CD4-positive, alpha-beta T cell treated with Interleukin-12 subunit alpha and Interleukin-12 subunit beta, for 1 hour (primary cell): ENCODE measurements around the gene CHMP4B.

ENCODE experiments used
- DNase-seq: peaks from one replicate; pipeline ENCODE4 v3.0.0-alpha.2; 2020

CHMP4B gene

DNA sequence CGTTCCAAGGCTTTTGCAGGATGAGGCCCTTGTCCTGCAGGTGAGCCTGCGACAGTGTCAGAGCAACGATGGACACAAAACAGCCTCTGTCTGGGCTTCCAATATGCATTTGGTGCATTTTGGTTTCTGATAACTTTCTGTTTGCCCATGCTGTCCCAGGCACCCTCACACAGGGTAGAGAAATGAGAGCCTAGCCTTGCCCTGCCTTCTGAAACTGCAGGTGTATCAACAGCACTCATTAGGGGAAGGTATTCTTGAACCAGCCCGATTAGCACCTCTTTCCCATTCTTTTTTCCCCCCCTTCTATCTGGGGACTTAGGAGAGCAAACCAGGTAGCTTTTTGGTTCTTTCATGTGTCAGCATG lies 30.3 kb downstream of the CHMP4B start:
- DNase-seq: no peak

DNA sequence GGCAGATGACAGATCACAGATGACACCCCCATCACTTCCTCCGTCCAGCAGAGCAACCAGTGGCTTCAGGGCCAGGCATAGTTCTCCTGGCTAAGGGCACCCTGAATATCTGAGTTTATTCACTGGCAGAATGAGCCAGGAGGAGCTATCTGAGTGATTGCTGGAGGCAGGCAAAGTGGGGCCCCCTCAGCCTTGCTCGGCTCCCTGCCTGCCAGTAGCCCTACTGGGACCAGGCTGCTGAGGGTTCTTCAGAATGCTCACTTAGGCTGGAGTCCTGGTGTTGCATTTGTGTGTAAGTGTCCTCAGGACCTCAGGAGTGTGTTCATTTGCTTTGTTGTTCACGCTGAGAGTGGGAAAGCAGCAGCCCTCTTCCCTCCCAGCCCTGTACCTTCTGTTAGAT lies 31.2 kb downstream of the CHMP4B start:
- DNase-seq: no peak

GRCh38 chr20:33843050-33843449 lies 31.9 kb downstream of the CHMP4B start:
- no peak for DNase-seq

DNA sequence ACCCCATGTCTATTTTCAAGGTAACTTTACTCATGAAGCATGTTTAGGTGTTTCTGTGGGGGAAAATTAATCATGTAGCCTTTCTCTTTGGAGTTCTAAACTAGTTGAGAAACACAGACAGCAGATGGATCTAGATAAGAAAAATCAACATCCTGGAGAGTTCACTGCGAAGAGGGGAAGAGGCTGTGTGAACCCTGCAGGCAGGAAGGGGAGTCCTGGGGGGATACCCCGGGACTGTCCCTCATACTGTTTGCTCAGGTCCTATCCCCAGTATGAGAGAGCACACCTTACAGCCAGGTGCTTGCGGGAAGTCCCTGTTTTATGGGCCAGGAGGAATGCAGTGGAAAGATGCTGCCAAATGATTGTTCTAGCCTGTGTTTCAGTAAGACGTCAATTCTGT lies 32.7 kb downstream of the CHMP4B start:
- DNase-seq: no peak

DNA sequence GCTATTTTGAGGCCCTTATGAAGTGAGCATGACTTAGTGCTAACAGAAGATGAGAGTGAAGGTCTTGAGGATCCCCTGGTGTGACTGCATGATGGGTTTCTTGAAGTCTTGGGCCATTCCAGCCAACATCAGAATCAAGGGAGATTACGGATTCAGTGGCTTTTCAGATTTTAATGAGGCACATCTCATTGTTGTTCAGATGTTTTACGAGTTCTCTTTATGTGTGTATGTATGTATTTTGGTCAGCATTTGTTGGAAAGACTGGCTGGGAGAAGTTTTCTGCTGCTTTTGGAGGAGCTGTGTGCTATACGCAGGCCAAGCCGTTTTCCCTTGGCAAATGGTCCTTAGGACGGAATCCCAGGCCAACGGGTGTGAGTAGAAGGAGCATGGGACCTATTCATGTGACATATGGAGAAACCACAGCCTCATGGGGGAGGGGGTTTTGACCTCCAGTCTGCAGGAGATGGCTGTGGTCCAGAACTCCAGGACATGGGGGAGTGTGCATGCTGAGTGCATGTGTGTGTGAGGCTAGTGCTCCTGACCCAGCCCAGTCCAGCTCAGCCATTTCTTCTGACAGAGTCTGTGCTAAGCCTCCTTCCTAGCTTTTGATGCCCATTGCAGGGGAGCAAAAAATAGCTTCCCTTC lies 35.3 kb downstream of the CHMP4B start:
- no peak for DNase-seq

DNA sequence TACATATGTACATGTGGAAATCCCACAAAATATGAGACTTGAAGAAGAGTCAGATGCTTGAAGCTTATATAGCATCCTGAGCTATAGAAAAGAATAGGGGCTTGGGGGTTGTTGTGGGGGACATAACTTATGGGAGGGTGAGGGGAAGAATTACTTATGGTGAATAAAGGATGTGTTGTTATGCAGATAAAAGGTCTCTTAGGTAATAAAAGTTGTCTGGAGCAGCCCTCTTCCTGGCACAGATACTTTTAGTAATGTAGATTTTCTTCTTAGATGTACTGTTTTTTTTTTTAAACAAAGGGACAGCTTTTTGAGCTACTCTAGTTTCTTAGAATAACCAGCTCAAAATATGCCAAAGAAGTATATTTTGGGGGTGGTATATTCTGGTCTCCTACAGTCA lies 35.9 kb downstream of the CHMP4B start:
- no peak for DNase-seq

- no peak for DNase-seq
Observed at GRCh38 chr20:33848391-33848790, 37.2 kb downstream of the CHMP4B start.

DNA sequence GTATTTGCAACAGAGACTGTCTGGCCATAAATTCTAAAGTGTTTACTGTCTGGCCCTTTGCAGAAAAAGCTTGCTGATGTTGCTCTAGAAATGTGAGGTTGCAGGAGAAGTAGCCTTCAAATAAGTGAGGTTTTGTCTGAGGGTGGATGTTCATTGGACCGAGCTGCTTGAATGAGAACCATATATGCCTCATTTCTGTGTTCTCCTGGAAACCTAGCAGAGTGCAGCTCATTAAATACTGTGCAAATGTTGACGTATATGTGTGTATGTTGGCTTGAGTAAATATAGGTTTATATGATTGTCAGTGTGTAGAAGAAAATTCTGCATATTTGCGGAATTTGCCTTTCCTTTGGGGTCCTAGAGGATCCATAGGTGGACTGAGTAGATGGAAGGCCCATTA lies 39.0 kb downstream of the CHMP4B start:
- DNase-seq: no peak

DNA sequence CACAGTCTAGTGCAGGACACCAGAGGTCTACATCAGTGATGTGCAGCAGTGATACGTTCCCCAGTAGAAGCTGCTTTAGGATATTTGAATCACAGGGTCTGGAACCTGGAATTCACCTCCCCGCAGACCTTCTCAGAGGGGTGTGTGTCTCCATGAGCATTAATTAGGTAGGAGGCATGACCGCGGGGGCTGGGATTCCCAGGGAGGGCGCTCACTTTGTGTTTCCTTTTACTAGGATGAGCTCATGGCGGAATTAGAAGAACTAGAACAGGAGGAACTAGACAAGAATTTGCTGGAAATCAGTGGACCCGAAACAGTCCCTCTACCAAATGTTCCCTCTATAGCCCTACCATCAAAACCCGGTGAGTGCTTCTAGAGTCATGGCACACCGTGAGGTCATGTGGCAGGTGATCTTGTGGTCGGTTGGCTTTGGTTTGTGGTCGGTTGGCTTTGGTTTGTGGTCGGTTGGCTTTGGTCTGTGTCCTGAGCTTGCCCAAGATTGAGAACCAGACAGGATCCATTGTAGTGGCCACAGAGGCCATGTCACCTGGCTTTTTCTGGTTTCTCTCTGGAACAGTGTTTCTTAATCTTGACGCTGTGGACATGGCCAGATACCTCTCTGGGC lies 40.8 kb downstream of the CHMP4B start:
- no peak for DNase-seq

GRCh38 chr20:33852626-33853506 lies 41.7 kb downstream of the CHMP4B start:
- DNase-seq: no peak

DNA sequence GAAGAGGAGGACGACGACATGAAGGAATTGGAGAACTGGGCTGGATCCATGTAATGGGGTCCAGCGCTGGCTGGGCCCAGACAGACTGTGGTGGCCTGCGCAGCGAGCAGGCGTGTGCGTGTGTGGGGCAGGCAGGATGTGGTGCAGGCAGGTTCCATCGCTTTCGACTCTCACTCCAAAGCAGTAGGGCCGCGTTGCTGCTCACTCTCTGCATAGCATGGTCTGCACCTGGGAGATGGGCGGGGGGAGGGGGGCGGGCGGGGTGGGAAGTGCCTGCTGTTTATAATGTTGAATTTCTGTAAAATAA lies 42.3 kb downstream of the CHMP4B start:
- no peak for DNase-seq

GRCh38 chr20:33857722-33858563 lies 46.8 kb downstream of the CHMP4B start:
- no peak for DNase-seq

- DNase-seq: no peak
Observed at GRCh38 chr20:33858666-33859065, 47.5 kb downstream of the CHMP4B start.

GRCh38 chr20:33859157-33859695 lies 48.1 kb downstream of the CHMP4B start:
- peak; percentile 25 for DNase-seq

GRCh38 chr20:33859751-33860150 lies 48.6 kb downstream of the CHMP4B start:
- no peak for DNase-seq

- DNase-seq: no peak
Observed at GRCh38 chr20:33861458-33861857, 50.3 kb downstream of the CHMP4B start.

DNA sequence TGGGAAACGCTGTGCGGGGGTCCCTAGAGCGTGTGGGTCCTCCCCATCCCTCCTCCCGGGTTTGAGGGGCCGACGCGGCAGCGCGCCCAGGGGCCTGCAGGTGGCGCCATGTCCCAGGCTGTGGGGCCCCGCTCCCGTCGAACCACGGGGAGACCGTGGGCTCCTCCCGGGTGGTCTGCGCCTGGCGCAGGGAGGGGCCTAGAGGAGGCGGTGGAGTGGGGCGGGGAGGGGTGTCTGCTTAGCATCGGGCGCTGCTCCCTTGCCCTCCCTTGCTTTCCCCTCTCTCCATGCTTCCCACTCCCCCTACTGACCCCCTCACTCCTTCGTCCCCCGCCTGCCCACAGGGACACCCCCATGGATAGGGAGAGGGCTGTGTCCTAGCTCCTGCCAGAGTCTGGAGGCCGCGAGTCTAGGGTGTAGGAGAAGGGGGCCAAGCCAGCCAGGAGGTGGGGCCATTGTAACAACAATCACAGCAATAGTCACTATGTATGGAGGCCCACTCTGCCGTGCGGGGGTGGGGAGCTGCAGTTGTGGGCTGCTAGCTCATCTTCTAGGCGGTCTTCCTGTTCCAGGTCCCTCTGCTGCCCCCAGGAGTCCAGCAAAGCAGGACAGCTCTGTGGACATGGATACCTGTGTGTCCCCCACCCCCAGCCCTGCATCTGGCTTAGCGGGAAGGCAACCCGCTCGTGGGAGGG lies 51.7 kb downstream of the CHMP4B start:
- DNase-seq: peak; percentile 36

DNA sequence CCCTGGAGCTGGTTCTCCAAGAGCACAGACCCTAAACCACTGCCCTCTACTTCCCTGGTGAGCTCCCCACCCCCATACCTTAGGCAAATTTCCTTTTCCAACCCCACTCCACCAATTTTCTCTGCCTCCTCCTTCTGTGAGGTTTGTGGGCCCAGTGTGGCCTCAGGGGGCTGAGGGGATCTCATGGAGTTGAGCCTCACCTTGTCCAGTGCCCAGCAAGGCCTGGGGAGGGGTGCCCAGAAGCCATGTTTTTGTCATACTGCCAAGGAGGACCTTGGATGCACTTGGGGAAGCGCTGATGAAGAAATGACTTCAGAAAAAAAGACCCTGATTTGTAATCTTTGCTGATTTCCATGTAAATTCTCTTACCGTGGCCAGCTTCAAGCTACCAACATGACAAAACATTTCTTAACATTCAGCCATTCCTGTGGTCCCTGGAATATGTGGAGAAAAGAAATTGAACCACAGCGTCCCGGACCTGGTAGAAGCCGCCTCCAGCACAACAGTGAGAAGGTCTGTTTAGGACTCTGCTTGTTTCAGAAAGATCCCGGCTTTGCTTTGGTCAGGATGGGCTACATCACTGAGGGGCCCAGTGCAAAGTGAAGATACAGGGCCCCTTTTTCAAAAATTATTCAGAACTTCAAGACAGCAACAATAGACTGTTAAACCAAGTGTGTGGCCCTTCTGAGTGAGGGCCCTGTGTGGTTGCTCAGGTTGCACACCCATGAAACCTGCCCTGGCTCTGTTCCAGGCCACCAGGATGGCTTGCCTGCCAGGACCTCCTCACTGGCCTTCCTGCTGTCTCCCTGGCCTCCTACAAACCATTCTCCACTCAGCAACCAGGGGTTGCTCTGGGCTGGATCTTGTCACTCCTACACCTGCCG lies 52.5 kb downstream of the CHMP4B start:
- no peak for DNase-seq

DNA sequence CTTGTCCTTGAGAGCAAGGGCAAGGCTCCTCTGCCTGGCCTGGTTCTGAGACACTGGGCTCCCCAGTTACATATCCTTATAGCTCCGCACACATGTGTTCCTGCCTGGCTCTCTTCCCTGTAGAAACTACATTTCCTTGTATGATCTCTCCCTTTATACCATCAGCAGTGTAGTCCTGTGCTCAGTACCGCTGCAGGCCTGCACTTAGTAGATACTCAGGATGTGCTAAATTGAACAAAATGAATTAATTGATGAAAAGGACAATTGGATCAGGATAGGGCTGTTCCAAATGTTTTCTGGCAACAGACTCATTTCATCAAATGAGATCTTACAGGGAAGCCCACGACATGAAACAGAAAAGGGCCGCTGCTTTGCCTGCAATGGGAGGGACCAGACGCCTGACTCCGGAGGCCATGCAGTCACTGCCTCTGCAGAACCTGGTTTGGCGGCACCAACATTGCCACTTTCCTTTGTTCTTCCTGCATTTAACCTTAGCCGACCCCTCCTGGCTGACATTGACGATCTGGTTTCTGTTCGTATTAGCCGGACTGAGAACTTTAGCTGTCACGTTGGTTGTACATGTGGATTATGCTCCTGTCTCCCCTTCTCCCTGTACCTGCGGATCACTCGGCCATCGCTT lies 53.3 kb downstream of the CHMP4B start:
- no peak for DNase-seq

DNA sequence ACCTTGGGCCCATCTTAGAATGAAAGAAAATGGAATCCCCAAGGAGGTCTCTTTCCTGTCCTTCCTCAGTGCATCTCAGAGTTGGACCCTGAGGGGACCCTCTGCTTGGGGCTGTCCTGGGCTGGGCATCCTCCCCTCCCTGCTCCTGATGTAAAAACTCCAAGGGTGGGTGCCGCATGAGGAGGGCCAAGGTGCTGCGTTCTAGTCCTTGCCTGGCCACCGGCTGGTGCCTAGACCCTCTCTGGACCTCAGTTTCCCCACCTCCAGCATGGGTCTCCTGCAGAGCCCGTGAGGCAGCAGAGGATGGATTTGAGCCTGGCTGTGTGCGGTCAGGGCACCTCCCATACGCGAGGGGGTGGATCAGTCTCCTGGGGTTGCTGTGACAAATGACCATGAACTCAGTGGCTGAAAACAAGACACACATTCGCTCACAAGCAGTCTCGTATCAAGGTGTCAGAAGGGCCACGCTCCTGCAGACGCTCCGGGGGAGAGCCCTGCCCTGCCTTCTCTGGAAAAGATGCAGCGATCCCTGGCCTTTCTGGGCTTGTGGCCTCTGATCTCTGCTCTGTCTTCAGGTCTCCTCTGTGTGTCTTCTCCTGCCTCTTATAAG lies 54.7 kb downstream of the CHMP4B start:
- no peak for DNase-seq
